CD4-positive, alpha-beta T cell treated with Interleukin-17A for 1 hour (primary cell): Measurements from ENCODE around the gene PIGU.
"Not testable (repeated sequence)": the region's sequence is repeated elsewhere in the genome, so short reads cannot be mapped to it uniquely, and the experiment has no call there.

Source experiments
- DNase-seq: peaks from one replicate; pipeline ENCODE4 v3.0.0-alpha.2; 2020

PIGU gene

GRCh38 chr20:34706912-34707784 is 30.3 kb upstream of the PIGU start:
- DNase-seq = no peak

DNA sequence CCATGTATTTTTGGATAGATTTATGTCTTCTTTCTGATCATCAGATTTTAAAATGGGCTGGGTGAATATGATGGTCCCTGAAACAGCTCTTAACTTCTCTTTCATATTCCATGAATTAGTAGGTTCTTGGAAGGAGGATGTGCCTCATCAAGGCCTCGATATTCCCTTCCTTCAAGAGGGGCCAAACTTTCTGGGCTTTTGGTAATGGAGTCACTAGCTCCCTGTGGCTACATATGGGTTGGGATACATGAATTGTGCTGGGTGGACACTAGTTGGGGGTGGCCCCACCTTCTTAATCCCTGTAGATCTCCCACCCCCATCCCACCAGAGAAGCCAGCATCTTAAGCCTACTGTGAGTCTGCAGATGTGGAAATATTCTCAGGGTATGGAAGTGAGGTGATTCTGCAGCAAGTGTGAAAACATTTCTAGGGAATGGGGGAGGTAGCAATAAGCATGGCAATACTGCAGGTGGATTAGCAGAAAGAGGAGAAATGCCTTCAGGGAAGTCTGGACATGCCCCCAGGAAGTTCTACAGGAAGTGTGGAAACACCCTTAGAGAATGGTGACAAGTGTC is 29.5 kb upstream of the PIGU start:
- no peak for DNase-seq

- DNase-seq = no peak
Measured at GRCh38 chr20:34705397-34706301, 28.8 kb upstream of the PIGU start.

DNA sequence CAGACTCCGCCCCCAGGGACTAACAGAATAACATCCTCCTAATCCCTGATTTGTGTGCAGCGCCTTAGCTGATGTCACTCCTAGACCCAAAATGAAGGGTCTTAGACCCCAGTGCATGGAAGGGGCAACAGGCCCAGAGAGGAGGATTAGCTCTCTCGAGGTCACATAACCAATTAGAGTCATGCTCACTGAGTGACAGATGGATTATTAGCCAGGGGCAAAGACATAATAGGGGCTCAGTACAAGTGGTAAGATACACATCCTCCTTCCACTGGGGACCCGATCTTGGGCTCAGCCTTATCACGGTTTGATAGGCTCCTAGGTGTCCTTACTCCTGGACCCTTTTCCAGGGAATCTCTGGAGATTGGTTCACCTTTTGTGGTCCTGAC is 28.1 kb upstream of the PIGU start:
- DNase-seq = no peak

DNA sequence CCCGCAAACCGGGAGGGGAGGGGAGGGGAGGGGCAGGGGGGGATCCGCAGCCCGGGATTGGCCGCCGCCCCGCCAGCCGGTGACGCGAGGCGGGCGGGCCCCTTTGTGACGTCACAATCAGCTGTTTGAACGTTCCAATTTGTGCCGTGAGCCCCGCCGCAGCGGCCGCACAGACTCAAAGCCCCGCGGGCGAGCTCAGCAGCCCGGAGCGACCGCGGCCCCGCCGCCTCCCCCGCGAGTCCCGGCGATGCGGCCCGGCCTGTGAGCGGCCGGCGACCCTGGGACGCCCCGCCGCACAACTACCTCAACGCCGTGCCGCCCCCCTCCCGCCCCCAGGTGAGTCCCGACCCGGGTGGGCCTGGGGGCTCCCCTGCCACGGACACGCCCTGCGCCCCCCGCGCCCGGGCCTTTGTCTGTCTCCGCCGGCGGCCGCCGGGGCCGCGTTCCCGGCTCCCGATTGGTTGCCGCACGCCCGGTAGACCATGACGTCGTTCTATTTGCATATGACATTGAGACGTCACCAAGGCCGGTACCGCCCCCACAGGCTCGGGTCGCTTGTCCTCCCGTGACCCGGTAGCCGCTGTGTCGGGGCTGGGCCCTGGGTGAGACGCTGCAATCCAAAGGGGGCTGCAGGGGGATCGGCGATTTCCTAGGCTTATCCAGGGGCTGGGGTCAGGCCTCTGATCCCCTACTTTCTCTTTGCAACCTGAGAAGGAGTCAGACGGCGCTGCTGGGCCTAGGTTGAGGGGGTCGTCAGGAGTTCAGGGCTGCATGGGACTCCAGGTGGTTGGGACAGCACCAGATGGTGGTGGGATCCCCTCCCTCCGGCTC is 27.5 kb upstream of the PIGU start, which contains the start of gene TP53INP2:
TP53INP2 (plus strand) TSS at position 168 of the 831 bp plus-strand sequence. CDS start 4,396 bp downstream, outside the sequence.
- peak; percentile 94 for DNase-seq

DNA sequence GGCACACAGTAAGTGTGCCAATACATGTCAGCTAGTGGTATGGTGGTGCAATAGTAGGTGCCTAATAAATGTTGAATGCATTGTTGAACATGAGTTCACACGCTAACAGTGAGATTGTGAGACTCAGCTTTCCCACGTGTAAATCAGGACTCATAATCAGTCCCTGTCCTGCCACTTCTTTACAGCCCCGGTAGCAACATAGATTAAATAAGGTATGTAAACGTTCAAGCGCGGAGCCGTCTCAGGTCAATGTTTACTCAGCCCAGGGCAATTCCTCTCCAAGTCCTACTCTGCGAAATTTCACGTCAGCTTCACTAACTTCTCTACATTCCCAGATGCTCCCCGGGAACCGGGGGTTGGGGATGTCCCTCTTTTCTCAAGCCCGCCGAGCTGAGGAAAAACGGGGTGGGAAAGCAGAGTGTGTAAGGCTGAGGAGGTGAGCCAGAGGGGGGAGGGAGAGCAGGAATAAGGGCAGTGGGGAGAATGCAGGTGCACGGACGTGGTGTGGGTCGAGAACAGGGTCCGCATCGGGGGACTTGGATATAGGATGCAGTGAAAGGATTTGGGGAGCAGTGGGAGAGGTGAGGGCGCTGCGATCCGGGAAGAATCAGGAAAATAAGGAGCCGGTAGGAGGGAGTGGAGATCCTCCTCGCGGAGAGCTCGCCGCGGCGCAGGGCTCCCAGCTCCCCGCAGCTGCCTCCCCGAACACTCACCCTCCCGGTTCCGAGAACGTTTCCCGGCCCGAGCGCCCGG is 26.7 kb upstream of the PIGU start:
- no peak for DNase-seq

DNA sequence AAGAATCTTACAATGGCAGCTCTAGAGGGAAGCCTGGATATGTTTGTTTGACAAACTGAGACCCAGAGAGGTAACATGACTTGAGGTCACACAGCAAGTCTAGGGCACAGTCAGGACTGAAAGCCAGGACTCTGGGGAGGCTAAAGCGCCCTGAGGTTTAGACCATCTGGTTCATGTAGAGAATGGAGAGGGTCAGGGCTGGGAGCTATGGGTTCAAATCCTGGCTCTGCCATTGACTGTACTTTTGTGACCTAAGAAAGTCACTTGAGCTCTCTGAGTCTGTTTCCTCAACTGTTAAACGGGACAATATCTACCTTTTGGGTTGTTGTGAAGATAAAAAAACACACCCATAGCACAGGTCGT is 26.1 kb upstream of the PIGU start:
- DNase-seq = no peak

DNA sequence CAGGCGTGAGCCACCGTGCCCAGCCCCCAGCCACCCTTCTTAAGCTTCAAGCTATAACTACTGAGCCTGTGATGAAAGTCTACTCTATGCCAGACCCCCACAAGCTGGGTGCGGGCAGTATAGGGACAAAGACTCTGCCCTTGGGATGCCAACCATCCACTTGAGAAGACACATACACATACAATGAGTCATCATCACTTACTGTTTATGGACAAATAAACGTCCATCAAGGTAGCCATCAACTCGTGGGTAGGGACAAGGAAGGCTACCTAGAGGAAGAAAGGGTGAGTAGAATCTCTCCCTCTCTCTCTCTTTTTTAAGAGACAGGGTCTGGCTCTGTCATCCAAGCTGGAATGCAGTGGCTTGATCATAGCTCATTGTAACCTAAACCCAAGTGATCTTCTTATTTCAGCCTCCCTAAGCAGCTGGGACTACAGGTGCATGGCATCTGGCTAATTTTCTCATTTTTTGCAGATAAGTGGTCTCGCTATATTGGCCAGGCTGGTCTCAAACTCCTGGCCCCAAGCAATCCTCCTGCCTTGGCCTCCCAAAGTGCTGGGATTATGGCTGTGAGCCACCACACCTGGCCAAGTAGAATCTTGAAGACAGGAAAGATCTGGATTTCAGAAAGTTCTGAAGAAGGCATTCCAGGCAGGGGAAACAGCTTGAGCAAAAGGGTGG is 24.7 kb upstream of the PIGU start:
- no peak for DNase-seq

- no peak for DNase-seq
Measured at GRCh38 chr20:34693414-34693813, 16.5 kb upstream of the PIGU start.

GRCh38 chr20:34691838-34692237 is 14.9 kb upstream of the PIGU start:
- DNase-seq = no peak

DNA sequence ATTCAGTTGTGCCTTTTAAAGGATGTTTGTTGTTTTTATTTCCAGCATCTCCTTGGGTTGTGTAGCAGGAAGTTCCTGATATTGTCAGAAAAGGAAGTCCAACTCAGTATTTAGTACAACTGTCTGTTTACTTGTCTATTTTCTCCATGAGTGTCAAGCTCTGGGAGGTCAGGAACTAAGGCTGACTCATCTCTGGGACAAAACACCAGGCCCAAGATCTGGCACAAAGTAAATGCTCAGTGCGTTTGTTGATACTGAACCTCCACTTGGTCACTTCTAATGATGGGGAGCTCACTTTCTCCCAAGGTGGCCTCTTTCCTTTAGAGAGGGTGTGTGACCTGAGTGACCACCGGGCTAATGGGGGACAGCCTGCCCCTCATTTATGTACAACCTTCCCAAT is 12.6 kb upstream of the PIGU start:
- DNase-seq = no peak

DNA sequence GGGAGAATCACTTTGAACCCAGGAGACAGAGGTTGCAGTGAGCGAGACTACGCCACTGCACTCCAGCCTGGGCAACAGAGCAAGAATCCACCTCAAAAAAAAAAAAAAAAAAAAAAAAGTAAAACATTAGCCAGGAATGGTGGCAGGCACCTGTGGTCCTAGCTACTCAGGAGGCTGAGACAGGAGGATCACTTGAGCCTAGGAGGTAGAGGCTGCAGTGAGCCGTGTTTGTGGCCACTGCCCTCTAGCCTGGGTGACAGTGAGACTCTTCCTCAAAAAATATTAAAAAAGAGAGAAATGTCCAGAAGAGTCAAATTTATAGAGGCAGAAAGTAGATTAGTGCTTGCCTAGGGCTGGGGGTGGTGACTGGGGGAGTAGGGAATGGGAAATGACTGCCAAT is 6.8 kb upstream of the PIGU start:
- DNase-seq = no peak

DNA sequence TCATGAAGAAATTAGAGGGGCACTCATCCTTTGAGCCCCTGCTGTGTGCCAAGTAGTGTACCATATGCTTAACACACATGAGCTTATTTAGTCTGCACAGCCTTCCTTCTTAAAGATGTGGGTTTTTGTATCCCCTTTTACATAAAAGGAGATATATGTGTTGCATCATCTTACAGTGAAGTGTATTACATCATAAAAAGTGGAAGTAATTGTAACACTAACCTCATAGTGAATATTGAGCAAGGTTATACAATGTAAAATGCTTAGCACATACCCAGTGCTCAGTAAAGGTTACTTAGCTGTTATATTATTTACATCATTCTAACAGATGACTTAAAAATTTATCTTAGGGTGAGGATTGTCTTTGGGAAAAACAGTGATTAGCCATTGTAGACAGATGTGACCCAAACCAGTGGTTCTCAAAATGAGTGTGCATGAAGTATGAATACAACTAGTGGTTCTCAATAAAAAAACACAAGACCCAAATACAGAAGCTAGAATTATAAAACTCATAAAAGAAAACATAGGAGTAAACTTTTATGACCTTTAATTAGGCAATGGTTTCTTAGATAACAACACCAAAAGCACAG is 3.8 kb upstream of the PIGU start:
- no peak for DNase-seq

DNA sequence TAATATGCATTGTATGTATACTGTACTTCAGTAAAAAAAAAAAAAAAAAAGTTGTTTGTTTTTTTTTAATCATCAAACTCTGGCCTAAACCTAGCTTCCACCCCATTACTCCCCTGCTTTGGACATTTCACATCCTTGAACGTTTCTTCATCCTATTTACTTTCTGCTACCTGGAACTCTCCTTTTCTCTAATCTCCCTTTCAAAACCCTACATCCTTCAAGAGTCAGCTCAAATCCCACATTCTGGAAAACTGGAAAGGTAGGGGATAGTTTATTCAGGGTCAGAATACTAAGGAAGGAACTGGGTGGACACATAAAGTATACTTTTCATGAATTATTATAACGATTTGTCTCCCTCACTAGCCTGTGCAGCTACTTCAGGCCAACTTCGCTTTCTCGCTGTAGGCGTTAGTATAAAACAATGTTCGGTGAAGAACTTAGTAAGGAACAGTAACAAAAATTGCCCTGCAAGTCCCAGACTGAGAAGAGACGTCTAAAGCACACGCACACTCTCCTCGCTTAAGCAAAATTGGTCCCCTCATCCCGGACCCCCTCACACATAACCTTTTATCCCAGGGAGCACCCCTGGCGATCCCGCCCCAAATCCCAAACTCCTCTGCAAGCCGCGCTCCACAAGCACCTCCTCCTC is 775 bp downstream of the PIGU start:
- no peak for DNase-seq

DNA sequence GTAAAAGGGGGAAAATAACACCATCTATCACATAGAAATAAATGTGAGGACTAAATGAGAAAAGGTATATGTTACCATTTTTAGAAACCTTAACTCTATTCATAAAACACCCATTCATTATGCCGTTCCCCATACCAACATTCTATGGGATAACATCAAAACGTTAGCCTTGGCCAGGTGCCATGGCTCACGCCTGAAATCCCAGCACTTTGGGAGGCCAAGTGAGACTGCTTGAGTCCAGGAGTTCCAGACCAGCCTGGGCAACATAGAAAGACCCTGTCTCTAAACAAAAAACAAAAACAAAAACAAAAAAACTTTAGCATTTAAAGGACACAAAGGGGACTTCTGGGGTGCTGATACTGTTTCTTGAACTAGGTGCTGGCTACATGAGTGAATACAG is 1.3 kb downstream of the PIGU start:
- DNase-seq = no peak

GRCh38 chr20:34673412-34673811 is 3.5 kb downstream of the PIGU start:
- DNase-seq = no peak

- DNase-seq = no peak
Measured at GRCh38 chr20:34669094-34669493, 7.8 kb downstream of the PIGU start.

GRCh38 chr20:34664751-34665150 is 12.1 kb downstream of the PIGU start:
- not testable (repeated sequence) for DNase-seq

GRCh38 chr20:34663213-34663943 is 13.5 kb downstream of the PIGU start:
- DNase-seq = no peak

DNA sequence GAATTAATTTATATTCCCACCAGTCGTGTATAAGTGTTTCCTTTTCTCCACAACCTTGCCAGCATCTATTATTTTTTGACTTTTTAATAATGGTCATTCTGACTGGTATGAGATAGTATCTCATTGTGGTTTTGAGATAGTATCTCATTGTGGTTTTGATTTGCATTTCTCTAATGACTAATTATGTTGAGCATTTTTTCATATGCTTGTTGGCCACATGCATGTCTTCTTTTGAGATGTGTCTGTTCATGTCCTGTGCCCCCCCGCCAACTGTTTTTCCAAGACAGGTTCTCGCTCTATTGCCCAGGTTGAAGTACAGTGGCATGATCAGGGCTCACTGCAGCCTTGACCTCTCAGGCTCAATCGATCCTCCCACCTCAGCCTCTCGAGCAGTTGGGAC is 15.1 kb downstream of the PIGU start:
- DNase-seq = not testable (repeated sequence)
